Measurements from ENCODE around the gene PGPEP1. TPM values are rescaled to one million over a fixed set of nuclear protein-coding genes. Genes with fewer than 3 reads are reported as not detected.

Gene PGPEP1
- total RNA-seq, 4 donors from 2014 or later = 15.6 to 25.2 (median 18.0) TPM

DNA sequence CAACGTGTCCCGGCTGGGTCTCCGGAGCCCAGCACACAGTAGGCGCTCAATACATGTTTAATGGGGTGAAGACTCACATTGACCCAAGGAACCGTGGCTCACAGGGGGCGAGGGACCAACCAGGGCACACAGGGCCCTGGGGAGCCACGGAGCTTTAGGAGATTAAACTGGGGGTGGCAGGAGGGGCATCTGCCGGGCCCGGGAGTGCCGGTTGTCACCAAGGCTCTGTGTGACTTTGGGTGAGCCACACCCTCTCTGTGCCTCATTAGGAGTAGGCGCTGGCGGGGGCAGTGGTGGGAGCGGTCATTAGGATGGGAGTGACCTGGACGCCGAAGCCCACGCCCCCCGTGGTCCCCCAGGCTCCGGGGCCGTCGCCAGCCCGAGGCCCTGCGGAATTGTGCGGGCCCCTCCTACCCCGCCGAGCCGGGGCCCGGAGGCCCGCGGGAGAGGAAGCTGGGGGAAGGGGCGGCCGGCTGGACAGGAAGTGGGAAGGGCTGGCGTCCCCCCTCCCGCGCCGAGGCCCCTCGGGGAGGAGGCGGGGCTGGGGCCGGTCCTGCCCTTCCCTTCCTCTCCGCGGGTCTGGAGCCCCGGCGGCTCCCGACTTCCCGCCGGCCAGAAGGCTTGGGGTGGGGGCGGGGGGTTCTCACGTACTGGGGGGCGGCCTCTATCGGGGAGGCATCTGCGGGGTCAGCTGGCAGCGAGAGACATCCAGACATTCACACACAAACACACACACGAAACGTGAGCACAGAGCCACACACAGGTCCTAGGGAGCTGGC lies 77.0 kb downstream of the PGPEP1 start:
- TF ChIP-seq, protein P1, sequence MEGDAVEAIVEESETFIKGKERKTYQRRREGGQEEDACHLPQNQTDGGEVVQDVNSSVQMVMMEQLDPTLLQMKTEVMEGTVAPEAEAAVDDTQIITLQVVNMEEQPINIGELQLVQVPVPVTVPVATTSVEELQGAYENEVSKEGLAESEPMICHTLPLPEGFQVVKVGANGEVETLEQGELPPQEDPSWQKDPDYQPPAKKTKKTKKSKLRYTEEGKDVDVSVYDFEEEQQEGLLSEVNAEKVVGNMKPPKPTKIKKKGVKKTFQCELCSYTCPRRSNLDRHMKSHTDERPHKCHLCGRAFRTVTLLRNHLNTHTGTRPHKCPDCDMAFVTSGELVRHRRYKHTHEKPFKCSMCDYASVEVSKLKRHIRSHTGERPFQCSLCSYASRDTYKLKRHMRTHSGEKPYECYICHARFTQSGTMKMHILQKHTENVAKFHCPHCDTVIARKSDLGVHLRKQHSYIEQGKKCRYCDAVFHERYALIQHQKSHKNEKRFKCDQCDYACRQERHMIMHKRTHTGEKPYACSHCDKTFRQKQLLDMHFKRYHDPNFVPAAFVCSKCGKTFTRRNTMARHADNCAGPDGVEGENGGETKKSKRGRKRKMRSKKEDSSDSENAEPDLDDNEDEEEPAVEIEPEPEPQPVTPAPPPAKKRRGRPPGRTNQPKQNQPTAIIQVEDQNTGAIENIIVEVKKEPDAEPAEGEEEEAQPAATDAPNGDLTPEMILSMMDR (IDR thresholded peaks at IDR 0.05) = no peak
- DNase-seq (ENCODE audit: low spot score) (no peak), ATAC-seq (ENCODE audit: low FRiP score) (peak; percentile 12)

DNA sequence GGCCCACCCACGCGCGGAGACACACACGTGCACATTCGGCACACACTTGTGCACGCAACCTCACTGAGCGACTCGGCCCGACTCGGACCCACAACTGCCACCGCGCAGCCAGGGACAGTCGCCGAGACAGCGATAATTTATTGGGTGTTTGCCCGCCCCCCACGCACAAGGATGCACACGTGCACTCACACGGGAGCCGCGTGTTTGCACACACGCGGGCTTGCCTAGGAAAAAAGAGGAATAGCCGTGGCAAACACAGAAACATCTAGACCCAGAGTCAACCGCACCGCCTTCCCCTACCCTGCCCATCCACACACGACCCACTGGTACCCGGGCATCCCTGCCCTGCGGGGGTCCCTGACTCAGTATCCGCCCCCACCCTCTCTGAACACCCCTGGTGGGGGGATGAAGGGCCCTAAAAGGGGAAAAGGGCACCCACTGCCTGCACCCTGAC lies 77.7 kb downstream of the PGPEP1 start:
- no peak for ATAC-seq (ENCODE audit: low FRiP score)
- TF ChIP-seq, protein P1 (IDR thresholded peaks at IDR 0.05) = no peak
- no peak for DNase-seq (ENCODE audit: low spot score)

DNA sequence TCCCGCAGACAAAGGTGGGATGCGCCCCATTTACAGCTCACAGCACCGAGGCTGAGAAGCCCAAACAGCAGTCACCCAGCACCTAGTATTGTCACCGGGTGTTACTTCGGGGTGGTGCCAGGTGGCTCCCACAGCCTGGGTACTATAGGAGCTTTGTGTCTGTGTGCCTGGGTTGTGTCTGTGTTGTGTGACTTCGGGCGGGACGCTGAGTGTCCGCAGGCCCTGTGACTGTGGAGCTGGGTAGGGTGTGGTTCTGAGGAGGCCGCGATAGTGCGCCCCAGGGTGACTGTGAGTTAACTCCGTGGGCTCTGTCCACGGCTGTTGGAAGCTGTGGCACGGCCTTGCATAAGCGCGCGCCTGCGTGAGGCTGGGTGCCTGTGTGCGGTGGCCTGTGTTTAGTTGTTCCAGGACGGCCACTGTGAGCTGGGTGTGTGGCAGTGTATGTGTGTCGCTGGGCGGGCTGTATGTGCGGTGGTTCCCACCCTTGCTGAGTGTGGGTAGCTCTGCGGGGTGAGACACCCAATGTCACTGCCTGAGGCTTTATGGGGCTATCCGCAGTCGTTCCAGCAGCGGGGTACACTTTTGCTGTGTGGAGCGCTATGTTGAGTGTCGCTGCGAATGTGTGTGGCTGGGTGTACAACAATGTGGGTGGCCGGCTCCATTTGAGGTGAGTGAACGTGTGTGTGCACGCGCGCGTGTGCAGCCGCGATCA lies 78.2 kb downstream of the PGPEP1 start:
- no peak for DNase-seq (ENCODE audit: low spot score)
- TF ChIP-seq, protein P1 (IDR thresholded peaks at IDR 0.05) = no peak

DNA sequence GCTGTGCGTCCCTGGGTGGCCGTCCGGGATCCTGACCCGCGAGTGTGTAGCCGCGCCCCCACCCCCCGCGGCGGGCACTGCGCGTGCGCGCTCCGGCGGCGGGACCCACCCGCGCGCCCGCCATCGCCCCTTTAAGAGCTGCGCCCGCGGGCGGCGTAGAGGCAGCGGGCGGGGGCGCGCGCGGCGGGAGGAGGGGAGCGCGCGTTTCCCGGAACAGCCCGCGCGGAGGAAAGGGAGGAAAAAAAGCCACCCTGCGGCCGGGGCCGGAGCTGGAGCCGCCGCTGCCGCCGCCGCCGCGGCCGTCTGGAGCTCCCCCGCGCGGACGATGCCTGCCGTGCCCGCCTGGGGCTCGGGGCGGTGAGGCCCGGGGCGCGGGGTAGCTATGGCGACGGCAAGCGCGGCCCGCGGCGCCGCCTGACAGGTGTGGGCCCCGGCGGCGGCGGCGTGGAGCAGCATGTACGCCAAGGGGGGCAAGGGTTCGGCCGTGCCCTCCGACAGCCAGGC lies 78.8 kb downstream of the PGPEP1 start, which contains the start of gene SSBP4:
SSBP4 (plus strand) TSS at position 204 of the 504 bp plus-strand sequence; CDS start at position 455, 251 bp downstream.
- DNase-seq (ENCODE audit: low spot score) (no peak), ATAC-seq (ENCODE audit: low FRiP score) (peak; percentile 11)
- TF ChIP-seq, protein P1 (IDR thresholded peaks at IDR 0.05) = no peak

More for the DNA sequence above, 78.2 kb downstream of the PGPEP1 start:
- ATAC-seq (ENCODE audit: low FRiP score) = peak; percentile 0

Small RNA genes within 50 kb of the gene (small RNA-seq; reads per million reads assigned to genes)
- not detected for gene MIR3189
- gene RN7SL513P = not detected

Other genes starting within 250 kb of the PGPEP1 start
- 10 to 100 TPM in 2 of 4 donors, 1 to 10 TPM in 2; 4.5 to 14.8 (median 8.9) TPM for gene MAST3, start 242.8 kb upstream of the PGPEP1 start, total RNA-seq
- 10 to 100 TPM in 1 of 4 donors, 1 to 10 TPM in 3; 6.3 to 11.7 (median 7.4) TPM for gene PIK3R2, start 187.4 kb upstream of the PGPEP1 start, total RNA-seq
- gene IFI30, start 166.8 kb upstream of the PGPEP1 start, total RNA-seq = 100 to 1,000 TPM in 2 of 4 donors, 10 to 100 TPM in 2; 74.8 to 466 (median 148) TPM
- gene MPV17L2, start 147.4 kb upstream of the PGPEP1 start, total RNA-seq = 10 to 100 TPM; 19.6 to 29.7 (median 22.5) TPM
- gene RAB3A, start 136.6 kb upstream of the PGPEP1 start, total RNA-seq = 1 to 10 TPM in 1 of 4 donors, under 1 TPM in 1, not detected in 2; 0.63 to 2.0 TPM
- 1 to 10 TPM in 1 of 4 donors, under 1 TPM in 2, not detected in 1; 0.12 to 1.5 (median 0.63) TPM for gene PDE4C, start 114.2 kb upstream of the PGPEP1 start, total RNA-seq
- 10 to 100 TPM in 2 of 4 donors, 1 to 10 TPM in 2; 1.7 to 15.9 (median 7.4) TPM for gene IQCN, start 66.1 kb upstream of the PGPEP1 start, total RNA-seq
- gene JUND, start 59.0 kb upstream of the PGPEP1 start, total RNA-seq = 100 to 1,000 TPM; 398 to 859 (median 623) TPM
- 100 to 1,000 TPM in 1 of 4 donors, 10 to 100 TPM in 3; 58.6 to 140 (median 93.1) TPM for gene LSM4, start 17.5 kb upstream of the PGPEP1 start, total RNA-seq
- gene GDF15, start 45.6 kb downstream of the PGPEP1 start, total RNA-seq = 1 to 10 TPM; 1.9 to 4.6 (median 3.0) TPM
- 10 to 100 TPM; 11.8 to 37.2 (median 28.8) TPM for gene LRRC25, start 57.0 kb downstream of the PGPEP1 start, total RNA-seq
- 10 to 100 TPM; 29.9 to 62.9 (median 43.7) TPM for gene SSBP4, start 78.8 kb downstream of the PGPEP1 start, total RNA-seq
- gene ISYNA1, start 97.5 kb downstream of the PGPEP1 start, total RNA-seq = 10 to 100 TPM; 20.0 to 36.7 (median 29.8) TPM
- gene ELL, start 181.5 kb downstream of the PGPEP1 start, total RNA-seq = 10 to 100 TPM; 18.1 to 43.1 (median 24.8) TPM
- gene FKBP8, start 203.0 kb downstream of the PGPEP1 start, total RNA-seq = 100 to 1,000 TPM; 193 to 275 (median 236) TPM
- 100 to 1,000 TPM in 3 of 4 donors, 10 to 100 TPM in 1; 96.9 to 140 (median 102) TPM for gene KXD1, start 217.3 kb downstream of the PGPEP1 start, total RNA-seq
- gene UBA52, start 231.3 kb downstream of the PGPEP1 start, total RNA-seq = 100 to 1,000 TPM; 600 to 891 (median 689) TPM
- 100 to 1,000 TPM in 2 of 4 donors, 10 to 100 TPM in 2; 79.5 to 127 (median 101) TPM for gene REX1BD, start 248.2 kb downstream of the PGPEP1 start, total RNA-seq